NOMO-1 treated with dmso at 0.1 percent for 144 hours (cell line): ENCODE results near the gene POLDIP2.
A peak's percentile ranks its signal among the peaks of the same experiment; 100 is the strongest.

Experiments used
- DNase-seq: peaks from one replicate; lab custom pipeline; 2025; ENCODE audit not compliant: unreplicated experiment; lab: John Stamatoyannopoulos, UW

The POLDIP2 gene

DNA sequence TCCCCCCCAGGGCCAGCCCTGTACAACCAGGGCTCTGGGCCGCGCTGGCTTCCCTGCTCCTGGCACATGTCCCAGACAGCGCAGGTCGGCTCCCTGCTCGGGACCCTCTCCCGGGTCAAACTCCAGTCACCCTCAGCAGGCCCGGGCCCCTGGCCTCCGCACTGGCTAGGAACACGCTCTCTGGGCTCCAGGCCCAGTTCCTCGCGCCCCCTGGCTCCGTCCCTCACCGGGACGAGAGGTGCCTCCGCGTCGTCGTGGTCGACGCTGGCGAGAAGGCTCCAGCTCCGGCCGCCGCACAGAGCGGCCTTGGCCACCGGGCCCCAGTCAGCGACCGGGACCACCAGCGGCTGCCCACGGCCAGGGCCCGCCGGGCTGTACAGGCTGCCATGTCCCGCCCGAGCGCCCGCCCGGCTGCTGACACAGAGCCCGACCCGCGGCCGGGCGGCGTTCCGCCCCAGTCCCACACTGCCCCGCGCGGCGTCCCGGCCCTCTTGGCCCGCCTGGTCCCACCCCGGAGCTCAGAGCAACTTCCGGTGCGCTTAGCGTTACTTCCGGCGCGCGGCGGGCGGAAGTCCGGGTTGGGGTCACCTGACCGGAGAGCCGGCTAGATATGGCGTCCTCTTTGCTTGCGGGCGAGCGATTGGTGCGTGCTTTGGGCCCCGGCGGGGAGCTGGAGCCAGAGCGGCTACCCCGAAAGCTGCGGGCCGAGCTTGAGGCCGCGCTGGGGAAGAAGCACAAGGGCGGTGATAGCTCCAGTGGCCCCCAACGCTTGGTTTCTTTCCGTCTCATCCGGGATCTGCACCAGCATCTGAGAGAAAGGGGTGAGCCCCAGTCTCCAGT, at the start of gene POLDIP2:
POLDIP2 (minus strand) TSS at position 467 of the 840 bp plus-strand sequence; CDS start at position 388, 79 bp downstream.
- peak; percentile 95 for DNase-seq

- no peak for DNase-seq
Observed at GRCh38 chr17:28406473-28406814, 49.1 kb upstream of the POLDIP2 start.

DNA sequence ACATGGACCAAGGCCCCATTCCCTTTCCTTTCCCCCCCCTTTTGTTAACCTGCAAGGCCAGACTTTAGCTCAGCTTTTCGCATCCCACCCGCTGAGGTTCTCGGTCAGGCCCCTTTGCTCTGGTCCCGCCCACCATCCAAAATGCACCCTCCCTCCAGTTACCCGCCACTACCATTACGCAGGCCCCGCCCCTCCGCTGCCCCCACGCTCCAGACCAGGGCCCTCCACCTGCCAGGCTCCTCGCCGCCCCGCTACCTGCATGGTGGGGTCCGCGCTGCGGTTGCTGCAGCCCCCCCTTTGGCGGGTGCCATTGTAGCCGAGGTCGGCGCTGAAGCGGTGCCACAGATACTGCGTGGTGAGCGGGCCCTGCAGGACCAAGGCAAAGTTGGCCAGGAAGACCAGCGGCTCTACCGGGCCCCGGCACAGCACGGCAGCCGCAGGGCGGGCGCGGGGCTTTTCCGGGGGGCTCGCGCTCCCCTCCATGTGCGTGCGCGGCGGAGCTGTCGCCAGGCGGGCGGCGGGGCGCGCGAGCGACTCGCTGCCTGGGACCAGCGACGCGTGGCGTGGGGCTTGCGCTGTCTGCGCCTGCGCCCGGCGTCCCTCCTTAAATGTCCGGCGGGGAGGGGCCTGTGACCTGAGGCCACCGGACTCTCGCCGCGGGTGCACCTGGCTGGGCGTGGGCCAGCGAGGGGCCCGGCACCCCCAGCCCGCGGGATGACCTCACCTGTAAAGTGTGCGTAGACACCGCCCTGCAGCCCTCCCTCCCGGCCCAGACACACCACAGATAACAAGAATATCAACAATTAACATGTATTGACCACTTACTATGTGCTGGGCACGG, 48.5 kb upstream of the POLDIP2 start, which contains the start of gene SLC46A1:
SLC46A1 (minus strand) TSS at position 581 of the 841 bp plus-strand sequence; CDS start at position 483, 98 bp downstream.
- DNase-seq = peak; percentile 19

DNA sequence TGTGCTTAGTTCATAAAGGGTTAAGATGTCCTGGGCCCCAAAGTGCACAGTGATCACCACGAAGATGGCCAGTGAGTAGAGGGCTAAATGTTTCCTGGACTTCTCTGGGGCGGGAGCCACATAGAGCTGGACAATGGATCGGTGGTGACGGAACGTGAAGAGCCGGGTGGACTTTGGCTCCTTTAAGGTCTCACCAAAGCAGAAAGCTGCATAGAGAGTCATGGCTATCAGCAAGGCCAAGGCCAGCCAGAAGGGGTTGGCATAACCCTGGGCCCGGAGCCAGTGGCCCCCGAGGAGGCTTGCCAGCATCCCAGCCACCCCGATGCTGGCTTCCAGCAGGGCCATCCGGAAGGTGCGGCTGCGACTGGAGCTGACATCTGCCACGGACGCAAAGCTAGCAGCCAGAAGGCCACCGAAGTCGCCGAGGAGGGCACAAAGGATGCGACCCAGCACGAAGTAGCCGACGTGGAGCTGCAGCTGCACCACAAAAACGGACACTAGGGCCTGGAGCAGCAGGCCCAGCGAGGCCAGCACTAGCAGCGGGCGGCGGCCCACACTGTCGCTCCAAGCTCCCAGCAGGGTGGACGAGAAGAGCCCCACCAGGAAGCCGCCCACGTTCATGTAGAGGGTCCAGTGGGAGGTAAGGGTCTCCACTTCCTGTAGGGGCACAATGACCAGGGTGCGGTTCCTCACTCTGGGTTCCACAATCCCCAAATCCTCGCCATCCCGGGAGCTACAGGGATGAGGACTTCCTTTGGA, 47.7 kb upstream of the POLDIP2 start:
- DNase-seq = no peak

GRCh38 chr17:28404461-28404811, 47.1 kb upstream of the POLDIP2 start:
- DNase-seq = no peak

DNA sequence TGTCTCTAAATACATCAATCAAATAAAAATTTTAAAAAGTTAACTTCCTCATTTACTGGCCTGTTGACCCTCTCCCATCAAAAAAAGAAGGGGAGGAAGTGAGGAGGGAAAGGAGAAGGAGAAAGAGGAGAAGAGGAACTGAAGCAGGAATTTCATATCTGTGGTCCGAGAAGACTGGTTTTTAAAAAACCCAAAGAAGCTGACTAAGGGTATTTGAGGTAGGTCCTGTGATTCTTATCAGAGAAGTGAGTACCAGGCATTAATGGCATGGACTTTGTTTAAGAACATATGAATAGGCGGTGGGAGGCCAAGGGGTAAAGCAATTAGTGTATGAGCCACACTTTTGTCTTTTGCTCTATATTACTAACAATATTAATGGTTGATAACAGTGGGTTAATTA, 46.7 kb upstream of the POLDIP2 start:
- DNase-seq = no peak

DNA sequence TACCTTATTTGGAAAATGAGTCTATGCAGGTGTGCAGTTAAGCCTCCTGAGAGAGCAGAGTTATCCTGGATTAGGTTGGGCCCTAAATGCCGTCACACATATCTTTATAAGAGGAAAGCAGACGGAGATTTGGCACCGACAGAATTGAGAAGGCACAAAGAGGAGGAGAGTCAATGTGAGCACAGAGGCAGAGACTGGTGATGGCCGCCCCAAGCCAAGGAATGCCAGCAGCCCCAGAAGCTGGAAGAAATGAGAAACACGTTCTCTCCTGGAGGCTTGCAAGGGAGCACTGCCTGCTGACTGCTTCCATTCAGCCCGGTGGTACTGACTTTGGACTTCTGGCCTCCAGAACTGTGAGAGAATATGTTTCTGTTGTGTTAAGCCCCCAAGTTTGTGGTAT, 45.5 kb upstream of the POLDIP2 start:
- DNase-seq = no peak

- no peak for DNase-seq
Observed at GRCh38 chr17:28402224-28402630, 44.9 kb upstream of the POLDIP2 start.

- DNase-seq = no peak
Observed at GRCh38 chr17:28399808-28400207, 42.5 kb upstream of the POLDIP2 start.

GRCh38 chr17:28398280-28398981, 41.1 kb upstream of the POLDIP2 start:
- no peak for DNase-seq

DNA sequence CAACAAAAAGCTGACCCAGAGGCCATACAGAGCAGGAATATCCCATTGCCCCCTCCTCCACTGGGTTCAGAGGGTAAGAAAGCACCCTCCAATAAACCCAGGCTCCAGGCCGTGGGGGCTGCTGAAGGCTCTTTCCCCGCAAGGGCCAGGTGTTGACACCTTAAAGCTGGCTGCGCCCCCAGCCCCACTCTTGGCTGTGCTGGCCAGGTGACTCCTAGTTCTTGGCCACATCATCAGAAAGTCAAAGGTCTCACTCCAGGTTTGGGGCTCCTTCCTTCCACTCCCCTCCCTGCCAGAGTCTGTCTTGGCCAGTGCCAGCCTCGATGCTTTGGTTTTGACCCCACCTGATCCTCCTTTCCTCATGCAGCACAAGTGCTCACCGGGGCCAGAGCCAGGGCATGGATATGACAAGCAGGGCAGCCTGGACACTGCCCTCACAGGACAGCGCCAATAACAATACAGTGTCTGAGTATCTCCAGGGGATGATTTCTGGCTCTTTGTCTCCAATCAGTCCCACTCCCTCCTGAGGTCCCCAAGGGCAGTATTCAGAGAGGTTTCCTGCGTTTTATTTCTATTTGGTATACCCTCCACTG, 40.5 kb upstream of the POLDIP2 start:
- no peak for DNase-seq

- no peak for DNase-seq
Observed at GRCh38 chr17:28397275-28397674, 39.9 kb upstream of the POLDIP2 start.

- no peak for DNase-seq
Observed at GRCh38 chr17:28396635-28397239, 39.4 kb upstream of the POLDIP2 start.

GRCh38 chr17:28395968-28396367, 38.6 kb upstream of the POLDIP2 start:
- DNase-seq = no peak

DNA sequence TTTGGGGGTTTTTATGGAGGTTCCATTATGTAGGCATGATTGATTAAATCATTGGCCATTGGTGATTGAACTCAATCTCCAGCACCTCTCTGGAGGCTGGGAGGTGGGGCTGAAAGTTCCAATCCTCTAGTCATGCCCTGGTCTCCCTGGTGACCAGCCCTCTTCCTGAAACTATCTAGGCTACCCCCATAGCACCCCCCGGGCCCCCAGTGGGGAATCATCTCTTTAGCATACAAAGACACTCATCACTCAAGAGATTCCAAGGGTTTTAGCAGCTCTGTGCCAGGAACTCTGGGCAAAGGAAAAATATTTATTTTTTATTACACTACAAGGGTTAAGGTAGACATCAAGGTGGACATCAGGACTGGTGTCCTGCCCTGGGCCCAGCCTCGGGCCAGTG, 38.1 kb upstream of the POLDIP2 start:
- no peak for DNase-seq

DNA sequence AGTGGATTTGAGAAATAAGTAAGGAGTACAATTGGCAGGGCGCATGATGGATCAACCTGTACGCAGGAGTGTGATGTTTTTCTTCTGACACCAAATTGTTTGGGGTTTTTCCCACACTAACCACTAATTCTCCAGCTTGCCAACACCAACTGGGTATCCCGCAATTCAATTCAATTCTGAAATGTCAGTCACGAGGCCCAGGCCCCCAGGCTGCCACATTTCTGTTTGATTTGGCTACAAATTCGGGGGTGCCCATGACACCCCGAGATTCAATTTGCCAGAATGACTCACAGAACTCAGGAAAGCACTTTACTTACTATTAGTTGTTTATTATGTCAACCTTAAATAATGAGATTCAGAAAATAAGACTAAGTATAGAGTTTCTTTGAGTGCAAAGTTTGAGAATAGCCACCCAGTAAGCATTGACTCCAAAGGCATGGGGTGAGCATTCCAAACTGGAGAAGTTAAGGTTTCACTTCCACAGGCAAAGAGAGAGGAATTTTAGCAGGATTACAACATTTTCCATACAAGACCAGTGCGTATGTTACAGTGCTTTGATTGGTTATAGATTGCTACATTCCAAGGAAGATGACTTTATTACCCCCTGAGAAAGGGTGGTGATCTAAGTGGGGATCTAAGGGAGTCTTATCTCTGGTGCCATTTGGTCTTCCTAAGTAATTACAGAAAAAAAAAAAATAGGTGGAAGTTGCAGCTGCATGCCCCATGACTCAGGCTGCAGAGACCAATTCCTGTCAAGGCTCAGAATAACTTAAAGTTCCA, 37.2 kb upstream of the POLDIP2 start:
- DNase-seq = no peak

DNA sequence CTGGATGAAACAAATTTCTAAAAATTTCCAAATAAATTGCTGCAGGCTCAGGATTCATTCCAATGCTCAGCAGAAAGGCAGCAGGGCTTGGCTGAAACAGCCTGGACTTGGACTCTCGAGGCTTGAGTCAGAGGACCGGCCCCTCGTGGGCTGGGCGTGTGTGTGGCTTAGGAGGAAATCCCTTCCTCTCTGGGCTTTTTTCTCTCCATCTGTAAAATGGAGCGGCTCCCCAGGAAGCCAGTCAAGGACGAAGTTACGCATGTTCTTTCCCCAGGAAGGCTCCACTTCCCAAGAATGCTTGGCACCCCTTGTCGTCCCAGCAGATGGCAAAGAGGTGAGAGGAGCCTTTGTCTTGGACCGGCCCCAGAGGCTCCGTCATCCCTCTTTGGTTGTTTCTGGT, 35.2 kb upstream of the POLDIP2 start:
- DNase-seq = no peak

- no peak for DNase-seq
Observed at GRCh38 chr17:28391401-28391800, 34.1 kb upstream of the POLDIP2 start.

GRCh38 chr17:28390984-28391383, 33.7 kb upstream of the POLDIP2 start:
- DNase-seq = no peak
